A549 treated with ZK216348 at 1 μM for 4 hours (cell line): ENCODE results near the gene TNFRSF12A. TPM values are rescaled to one million over a fixed set of nuclear protein-coding genes. Genes with fewer than 3 reads are reported as not detected.

ENCODE experiments used
- total RNA-seq: library from RNA; stranded (reverse); fragments of 200-300 nt; extraction: Qiagen RNA extraction; gene quantifications from 5 replicates; pipeline ENCODE4 v1.2.3, GENCODE V29; 2022; ENCODE audit warnings: low read depth

The TNFRSF12A gene, protein sequence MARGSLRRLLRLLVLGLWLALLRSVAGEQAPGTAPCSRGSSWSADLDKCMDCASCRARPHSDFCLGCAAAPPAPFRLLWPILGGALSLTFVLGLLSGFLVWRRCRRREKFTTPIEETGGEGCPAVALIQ
- total RNA-seq = 357 to 594 TPM (median 560 TPM) in 5 replicates

DNA sequence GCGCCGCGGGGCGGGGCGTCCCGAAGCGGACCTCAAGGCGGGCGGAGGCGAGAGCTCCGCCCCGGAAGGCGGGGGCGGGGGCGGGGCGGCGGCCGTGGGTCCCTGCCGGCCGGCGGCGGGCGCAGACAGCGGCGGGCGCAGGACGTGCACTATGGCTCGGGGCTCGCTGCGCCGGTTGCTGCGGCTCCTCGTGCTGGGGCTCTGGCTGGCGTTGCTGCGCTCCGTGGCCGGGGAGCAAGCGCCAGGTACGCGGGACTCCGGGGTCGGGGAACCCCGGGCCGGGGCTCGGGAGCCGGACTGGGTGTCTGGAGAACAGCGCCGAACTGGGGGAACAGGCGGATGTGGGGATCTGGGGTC is at the start of gene TNFRSF12A:
Gene TNFRSF12A, plus strand, starts transcription at position 122 of the 357 bp plus-strand sequence. Its CDS starts 30 bp downstream, at position 152.

DNA sequence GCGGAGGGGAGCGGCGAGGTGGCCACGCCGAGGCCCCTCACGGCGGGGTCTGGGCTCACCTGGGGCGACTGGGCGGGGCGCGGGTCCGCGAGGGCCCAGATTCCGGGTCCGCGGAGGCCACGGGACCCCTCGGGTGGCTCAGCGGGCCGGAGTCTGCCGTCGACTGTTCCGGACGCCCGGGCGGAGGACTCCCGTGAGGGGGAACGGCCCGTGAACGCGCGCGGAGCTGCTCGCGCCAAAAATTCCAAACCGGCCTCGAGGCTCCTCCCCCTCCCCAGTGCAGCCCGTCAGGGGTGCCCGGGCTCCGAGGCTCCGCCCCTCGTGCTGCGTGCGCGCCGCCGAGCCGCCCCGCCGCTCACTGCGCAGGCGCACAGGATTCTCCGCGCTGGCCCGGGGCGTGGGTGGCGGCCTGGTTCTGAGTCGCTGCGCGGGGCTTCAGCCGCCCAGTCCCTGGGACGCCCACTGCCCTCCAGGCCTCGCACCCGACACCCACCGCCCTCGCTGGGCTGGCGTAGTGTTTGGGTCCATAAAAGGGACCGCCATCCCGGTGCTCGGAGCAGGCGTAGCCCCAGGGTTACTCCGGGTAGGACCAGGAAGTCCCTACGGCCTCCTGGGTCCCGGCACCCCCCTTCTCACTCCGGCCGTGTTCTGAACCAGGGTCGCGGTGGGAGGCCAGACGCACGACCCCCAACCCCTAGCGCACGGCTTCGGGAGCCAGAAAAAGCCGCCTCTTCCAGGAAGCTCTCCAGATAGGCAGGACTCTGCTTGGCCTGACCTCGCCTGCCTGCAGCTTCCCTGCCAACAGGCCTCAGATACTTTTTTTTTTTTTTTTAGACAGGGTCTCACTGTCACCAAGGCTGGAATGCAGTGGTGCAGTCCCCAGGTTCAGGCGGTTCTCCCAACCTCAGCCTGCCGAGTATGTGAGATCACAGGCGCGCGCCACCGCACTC is 39.7 kb upstream of the TNFRSF12A start, which contains the start of gene PKMYT1:
Gene PKMYT1, minus strand, starts transcription at position 220 of the 950 bp plus-strand sequence. CDS start 789 bp downstream, outside the sequence.

DNA sequence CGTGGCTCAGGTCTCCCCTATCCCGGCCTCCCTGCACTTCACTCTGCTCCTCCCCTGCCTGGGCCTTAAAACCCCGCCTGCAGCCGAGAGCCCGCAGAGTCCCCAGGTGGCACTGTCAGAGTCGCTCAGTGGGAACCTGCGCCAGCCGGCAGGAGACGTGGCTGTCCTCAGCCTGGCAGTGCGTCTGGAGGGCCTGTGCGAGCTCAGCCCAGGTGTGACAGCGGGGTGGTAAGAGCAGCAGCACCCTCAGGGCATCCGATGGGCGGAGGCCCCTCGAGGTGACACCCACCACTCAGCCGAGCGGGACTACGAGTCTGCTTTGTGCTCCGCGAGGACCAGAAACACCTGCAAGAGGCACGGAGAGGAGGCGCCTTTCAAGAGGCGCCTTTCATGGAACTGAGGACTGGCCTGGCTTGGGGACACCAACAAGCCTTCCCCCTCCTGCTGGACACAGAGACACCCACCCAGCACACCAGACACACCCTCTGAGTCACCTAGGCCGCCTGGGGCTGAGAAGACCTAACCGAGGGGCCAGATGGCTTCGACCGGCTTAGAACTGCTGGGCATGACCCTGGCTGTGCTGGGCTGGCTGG is 7.2 kb upstream of the TNFRSF12A start, which contains the start of gene CLDN9:
Gene CLDN9, plus strand, starts transcription at position 96 of the 593 bp plus-strand sequence. Its CDS starts 440 bp downstream, at position 536.

DNA sequence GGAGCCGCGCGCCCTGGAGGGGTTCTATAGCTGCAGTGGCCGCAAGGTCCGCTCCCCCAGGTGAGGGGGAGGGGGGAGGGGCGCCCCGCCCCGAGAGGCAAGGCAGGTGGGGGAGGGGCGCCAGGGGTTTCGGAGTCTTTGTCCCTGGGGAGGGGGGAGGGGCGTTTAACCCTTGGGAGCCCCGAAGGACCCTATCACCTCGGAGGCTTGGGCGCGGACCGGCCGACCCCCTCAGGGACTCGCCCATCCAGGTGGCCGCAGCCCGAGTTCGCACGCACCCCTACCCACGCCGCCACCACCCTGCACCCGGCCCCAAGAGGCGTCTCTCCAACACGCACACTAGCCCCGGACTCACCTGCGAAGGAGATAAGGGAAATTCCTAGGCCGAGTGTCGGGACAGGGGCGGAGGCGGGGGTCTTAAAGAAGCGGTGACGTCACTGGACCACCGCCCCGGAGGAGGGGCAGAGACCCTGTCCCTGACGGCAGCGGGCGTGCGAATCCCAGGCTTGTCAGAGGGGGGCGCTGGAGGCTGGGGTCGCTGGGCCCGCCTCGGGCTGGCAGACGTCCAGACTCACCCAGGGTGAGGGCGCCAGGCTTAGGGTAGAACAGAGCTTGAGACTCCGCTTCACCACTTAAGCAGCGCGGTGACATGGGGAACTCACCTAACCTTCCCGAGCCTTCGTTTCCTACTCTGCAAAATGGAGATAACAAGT is 2.2 kb upstream of the TNFRSF12A start, which contains the start of gene CLDN6:
Gene CLDN6, minus strand, starts transcription at position 390 of the 713 bp plus-strand sequence. CDS start 2,162 bp downstream, outside the sequence.

DNA sequence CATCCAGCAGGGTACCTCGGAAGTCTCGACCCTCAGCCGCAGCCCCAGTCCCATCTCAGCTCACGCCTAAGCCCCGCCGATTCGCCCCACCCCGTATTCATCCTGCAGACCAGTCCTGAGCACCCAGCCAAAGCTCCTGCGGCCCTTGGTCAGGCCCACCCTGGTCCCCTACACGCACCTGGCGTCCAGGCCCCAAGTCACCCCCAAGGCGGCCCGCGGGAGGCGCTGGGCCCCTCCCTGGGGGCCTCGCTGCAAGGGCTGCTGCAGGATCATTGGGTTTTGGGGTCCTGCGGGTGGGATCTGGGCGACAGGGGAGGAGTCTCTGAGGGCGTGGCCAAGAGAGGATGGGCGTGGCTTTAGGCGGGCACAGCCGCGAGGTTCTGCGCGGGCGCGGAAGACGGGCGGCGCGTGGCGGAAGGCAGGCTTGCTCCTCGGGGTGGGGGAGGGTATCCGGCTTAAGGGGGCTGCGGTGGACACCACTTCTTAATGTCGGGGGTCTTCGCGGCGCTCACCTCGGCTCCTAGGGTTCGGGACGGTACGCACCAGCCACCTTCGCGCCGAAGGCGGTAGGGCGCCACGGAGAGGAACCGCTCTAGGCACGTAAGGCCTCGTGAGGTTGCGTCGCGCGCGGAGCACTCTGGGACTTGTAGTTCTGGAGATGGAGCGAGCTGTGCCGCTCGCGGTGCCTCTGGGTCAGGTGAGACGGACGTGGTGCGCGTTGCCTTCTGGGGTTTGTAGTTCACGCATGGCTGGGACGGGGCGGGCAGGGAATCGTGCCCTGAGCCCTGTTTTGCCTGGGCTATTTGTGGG is 3.7 kb downstream of the TNFRSF12A start, which contains the start of the genes HCFC1R1 and THOC6:
Gene HCFC1R1, minus strand, starts transcription at position 274 of the 810 bp plus-strand sequence. Its CDS starts 1 bp downstream, at position 273.
Gene THOC6, plus strand, starts transcription at position 367 of the 810 bp plus-strand sequence. Its CDS starts 292 bp downstream, at position 659.

DNA sequence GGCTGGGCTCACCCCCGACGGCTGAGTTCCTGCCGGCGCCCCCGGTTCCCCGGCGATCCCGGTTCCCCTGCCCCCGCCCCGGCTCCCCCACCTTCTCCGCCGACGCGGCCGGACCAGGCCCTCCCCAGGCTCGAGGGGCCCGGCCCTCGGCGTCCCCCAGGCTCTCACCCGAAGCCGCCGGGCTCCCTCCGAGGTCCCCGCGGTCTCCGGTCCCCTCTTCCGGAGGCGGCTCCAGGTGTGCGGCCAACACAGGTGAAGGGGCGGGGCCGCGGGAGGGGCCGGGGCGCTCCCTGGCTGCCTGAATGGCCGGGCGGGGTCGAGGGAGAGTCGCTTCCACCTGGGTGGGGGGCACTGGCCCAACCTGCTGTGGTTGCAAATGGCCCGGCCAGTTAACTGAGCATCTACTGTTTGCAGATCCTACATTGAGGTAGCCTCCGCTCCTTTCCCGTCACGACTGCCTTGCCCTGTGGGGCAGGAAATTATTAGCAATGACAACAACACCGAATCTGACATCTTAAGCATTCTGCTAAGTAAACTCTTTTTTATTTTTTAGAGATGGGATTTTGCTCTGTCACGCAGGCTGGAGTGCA is 16.7 kb downstream of the TNFRSF12A start, which contains the start of gene BICDL2:
Gene BICDL2, minus strand, starts transcription at position 219 of the 590 bp plus-strand sequence. CDS start 1,448 bp downstream, outside the sequence.

DNA sequence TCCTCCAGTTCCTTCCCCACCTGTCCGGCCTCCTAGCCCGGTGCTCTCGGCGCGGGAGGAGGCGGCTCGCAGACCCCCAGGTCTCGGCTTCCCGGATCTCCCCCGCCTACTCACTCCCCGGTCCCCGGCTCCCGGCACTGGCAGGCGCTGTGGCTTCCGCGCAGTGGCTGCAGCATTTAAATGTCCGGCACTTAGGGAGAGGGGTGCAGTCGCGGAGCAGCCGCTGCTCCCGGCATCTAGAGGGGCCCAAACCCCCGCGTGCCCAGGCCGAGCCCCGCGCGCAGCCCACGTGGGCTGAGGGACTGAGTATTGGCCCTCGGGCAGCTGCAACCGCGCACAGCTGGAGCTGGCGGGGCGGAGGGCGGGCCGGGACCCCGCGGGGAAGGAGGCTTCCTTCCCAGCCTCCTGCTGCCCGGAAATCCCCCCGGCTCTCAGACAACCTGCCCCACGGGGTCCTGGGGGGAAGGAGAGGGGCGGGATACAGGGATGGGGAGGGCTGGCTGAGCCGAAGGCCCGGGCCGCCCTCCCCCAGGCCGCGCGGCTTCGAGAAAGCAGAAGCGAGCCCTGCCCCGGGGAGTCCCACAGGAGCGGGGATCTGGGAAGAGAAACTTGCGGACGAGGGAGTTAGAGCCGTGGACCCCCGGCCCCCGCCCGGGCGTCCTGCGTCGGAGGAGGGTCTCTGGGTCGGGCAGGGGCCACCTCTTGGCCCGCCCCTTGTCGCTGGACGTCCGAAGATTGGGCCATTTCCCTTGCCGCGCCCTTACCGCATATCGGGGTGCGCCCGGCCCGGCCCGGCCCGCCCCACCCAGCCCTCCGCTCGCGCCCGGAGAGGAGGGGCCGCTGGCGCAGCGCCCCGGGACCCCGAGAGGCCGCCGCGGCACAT is 25.8 kb downstream of the TNFRSF12A start, which contains the start of gene MMP25:
Gene MMP25, plus strand, starts transcription at position 804 of the 883 bp plus-strand sequence. CDS start 357 bp downstream, outside the sequence.

DNA sequence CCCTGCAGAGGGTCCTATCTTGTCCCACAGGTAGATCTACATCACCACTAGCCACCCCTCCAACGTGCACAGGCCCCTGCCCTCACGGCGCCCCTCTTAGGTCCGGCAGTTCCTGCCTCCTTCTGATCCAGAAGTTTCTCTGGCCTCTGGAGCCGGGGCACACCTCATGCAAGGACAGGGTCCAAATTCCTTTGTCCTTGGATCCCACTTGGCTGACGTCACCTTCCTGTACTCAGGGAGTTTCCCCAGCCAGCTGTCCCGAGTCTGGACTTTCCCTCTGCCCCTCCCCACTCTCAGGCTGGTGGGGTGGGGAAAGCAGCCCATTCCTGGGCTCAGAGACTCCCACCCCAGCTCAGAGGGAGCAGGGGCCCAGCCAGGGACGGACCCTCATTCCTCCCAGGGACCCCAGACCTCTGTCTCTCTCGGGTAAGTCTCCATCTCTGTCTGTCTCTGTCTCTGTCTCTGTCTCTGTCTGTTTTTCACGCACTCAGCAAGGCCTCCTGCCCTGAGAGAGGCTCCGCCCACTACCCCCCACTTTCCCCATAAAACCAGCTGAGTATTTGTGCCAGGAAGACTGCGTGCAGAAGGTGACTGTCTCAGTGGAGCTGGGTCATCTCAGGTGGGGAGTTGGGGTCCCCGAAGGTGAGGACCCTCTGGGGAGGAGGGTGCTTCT is 45.0 kb downstream of the TNFRSF12A start, which contains the start of gene IL32:
Gene IL32, plus strand, starts transcription at position 572 of the 673 bp plus-strand sequence. CDS start 172 bp downstream, outside the sequence.

Other genes with a start within 250 kb of the TNFRSF12A start
- 390 to 513 TPM (median 475 TPM) in 5 replicates for gene ELOB, start 243.1 kb upstream of the TNFRSF12A start, total RNA-seq
- not detected in 5 replicates for gene PRSS33, start 232.8 kb upstream of the TNFRSF12A start, total RNA-seq
- gene PRSS41, start 221.9 kb upstream of the TNFRSF12A start, total RNA-seq = not detected in 5 replicates
- gene PRSS21, start 203.1 kb upstream of the TNFRSF12A start, total RNA-seq = not detected in 5 replicates
- gene ZG16B, start 190.1 kb upstream of the TNFRSF12A start, total RNA-seq = 0.54 to 1.1 TPM (median 1.0 TPM) in 5 replicates
- 1.0 to 2.5 TPM (median 1.6 TPM) in 5 replicates for gene PRSS22, start 162.2 kb upstream of the TNFRSF12A start, total RNA-seq
- 34.4 to 57.2 TPM (median 48.8 TPM) in 5 replicates for gene FLYWCH2, start 137.2 kb upstream of the TNFRSF12A start, total RNA-seq
- gene FLYWCH1, start 108.4 kb upstream of the TNFRSF12A start, total RNA-seq = 15.9 to 31.8 TPM (median 26.8 TPM) in 5 replicates
- gene KREMEN2, start 56.1 kb upstream of the TNFRSF12A start, total RNA-seq = 0.85 to 3.2 TPM (median 2.4 TPM) in 5 replicates
- gene PAQR4, start 51.0 kb upstream of the TNFRSF12A start, total RNA-seq = 25.4 to 46.5 TPM (median 45.2 TPM) in 5 replicates
- gene PKMYT1, start 39.9 kb upstream of the TNFRSF12A start, total RNA-seq = 44.4 to 98.5 TPM (median 91.4 TPM) in 5 replicates
- 0.21 to 0.48 TPM (median 0.38 TPM) in 5 replicates for gene CLDN9, start 7.4 kb upstream of the TNFRSF12A start, total RNA-seq
- gene CLDN6, start 2.2 kb upstream of the TNFRSF12A start, total RNA-seq = 0.20 to 0.56 TPM (median 0.41 TPM) in 4 of 5 replicates, not detected in the other
- 176 to 257 TPM (median 227 TPM) in 5 replicates for gene HCFC1R1, start 3.6 kb downstream of the TNFRSF12A start, total RNA-seq
- gene THOC6, start 3.7 kb downstream of the TNFRSF12A start, total RNA-seq = 16.8 to 38.9 TPM (median 34.3 TPM) in 5 replicates
- gene BICDL2, start 16.6 kb downstream of the TNFRSF12A start, total RNA-seq = not detected in 5 replicates
- 0.79 to 0.99 TPM (median 0.86 TPM) in 5 replicates for gene MMP25, start 26.2 kb downstream of the TNFRSF12A start, total RNA-seq
- gene IL32, start 45.3 kb downstream of the TNFRSF12A start, total RNA-seq = 17.7 to 35.2 TPM (median 24.4 TPM) in 5 replicates
- not detected in 5 replicates for gene ZSCAN10, start 78.9 kb downstream of the TNFRSF12A start, total RNA-seq
- 8.6 to 16.6 TPM (median 14.1 TPM) in 5 replicates for gene ZNF205, start 92.2 kb downstream of the TNFRSF12A start, total RNA-seq
- 5.6 to 15.1 TPM (median 12.6 TPM) in 5 replicates for gene ZNF213, start 114.7 kb downstream of the TNFRSF12A start, total RNA-seq
- 0.32 to 0.76 TPM (median 0.41 TPM) in 5 replicates for gene OR1F1, start 167.8 kb downstream of the TNFRSF12A start, total RNA-seq
- gene ZNF200, start 214.8 kb downstream of the TNFRSF12A start, total RNA-seq = 7.4 to 9.6 TPM (median 8.4 TPM) in 5 replicates
- gene MEFV, start 236.3 kb downstream of the TNFRSF12A start, total RNA-seq = not detected in 5 replicates